ENCODE results near the gene FAM24B. TPM values are rescaled to one million over a fixed set of nuclear protein-coding genes. Genes with fewer than 3 reads are reported as not detected.

FAM24B gene
- total and polyA plus RNA-seq, 2 donors (not counting 3 experiments of a cell fraction or from before 2014, with no cell fraction given): 9.3 to 10.6 TPM

DNA sequence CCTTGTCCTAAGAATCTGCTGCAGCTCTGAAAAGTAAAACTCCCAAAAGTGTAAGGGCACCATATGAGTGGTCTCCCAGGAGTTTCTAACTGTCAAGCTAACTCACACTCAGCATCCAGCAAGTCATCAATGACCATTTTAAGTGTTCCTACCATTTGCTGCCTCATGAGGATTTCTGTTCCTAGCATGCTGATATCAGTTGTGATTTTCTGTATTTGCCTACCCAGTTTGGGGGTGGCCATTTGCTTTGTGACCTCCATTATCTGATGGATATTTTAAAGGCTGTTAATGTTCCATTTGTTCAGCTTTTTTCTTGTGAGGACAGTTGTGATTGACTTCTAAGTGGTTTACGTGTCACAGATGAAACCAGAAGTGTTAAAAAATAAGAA is 2.9 kb downstream of the FAM24B start:
- dilution Hi-C loops (cut with MboI; ENCODE audit: extremely low pct_ligation_motif_present, low sequenced_read_pairs): no loop called here

More for the DNA sequence above, 2.9 kb downstream of the FAM24B start:
- Histone ChIP-seq H3K27me3 (ENCODE audit: control insufficient read depth in 2 of 2, insufficient read depth in 2 of 2, low read length in 2 of 2) (no peaks in the 10 kb centered on the region), H3K27ac (ENCODE audit: insufficient read depth, low read depth, low read length) (no peak overlapping the region), H3K9ac (replicated peaks; ENCODE audit: extremely low read depth, insufficient read depth, low read length) (no peak overlapping the region), H3K9me3 (replicated peaks; ENCODE audit: control insufficient read depth, insufficient read depth, low read length) (no peaks in the 10 kb centered on the region), H3K4me2 (ENCODE audit: insufficient read depth, low read length) (no peak overlapping the region), H3K9me1 (replicated peaks; ENCODE audit: control insufficient read depth, extremely low read depth, insufficient read depth, low read length) (no peaks in the 10 kb centered on the region), H3K4me3 (replicated peaks in 1 of 3; ENCODE audit: insufficient read depth in 1 of 3, low read depth in 1 of 3, low read length in 3 of 3) (no peak overlapping the region), H3K4me1 (ENCODE audit: control insufficient read depth, extremely low read depth, insufficient read depth, low read length) (peaks cover 26% of the 10 kb centered on the region), H3K79me2 (ENCODE audit: control insufficient read depth, insufficient read depth, low read length) (peaks cover 69% of the 10 kb centered on the region), H4K20me1 (replicated peaks; ENCODE audit: control insufficient read depth, extremely low read depth, insufficient read depth, low read length) (no peaks in the 10 kb centered on the region), H3K36me3 (ENCODE audit: control insufficient read depth in 2 of 2, extremely low read depth in 1 of 2, insufficient read depth in 2 of 2, low read length in 2 of 2) (peaks cover 0 to 3% of the 10 kb centered on the region in 2 experiments), H2AFZ (ENCODE audit: low read depth, low read length) (no peak overlapping the region)
- CTCF ChIA-PET: no interaction called here
- FAIRE-seq (no peak), DNase-seq (ENCODE audit: low read depth, low spot score) (no peak)
- intact Hi-C loops (cut with micrococcal nuclease): no loop called here
- TF ChIP-seq MYC (IDR thresholded peaks at IDR 0.05; ENCODE audit: low read depth, low read length): no peak
- no peak for TF ChIP-seq CTCF (IDR thresholded peaks at IDR 0.05; ENCODE audit: extremely low read depth in 1 of 2, insufficient read depth in 1 of 2, low read depth in 1 of 2, low read length in 2 of 2)
- no peak for TF ChIP-seq POLR2A (IDR thresholded peaks at IDR 0.05; ENCODE audit: low read depth, low read length)
- no peak for TF ChIP-seq FOS (IDR thresholded peaks at IDR 0.05; ENCODE audit: borderline replicate concordance, insufficient read depth, low read length)
- no peak for TF ChIP-seq POLR2AphosphoS5 (IDR thresholded peaks at IDR 0.05; ENCODE audit: insufficient read depth, low read depth, low read length)
- no peak for TF ChIP-seq GATA2 (IDR thresholded peaks at IDR 0.05; ENCODE audit: insufficient read depth, insufficient read length, low read depth, low read length)
- no peak for TF ChIP-seq JUN (IDR thresholded peaks at IDR 0.05; ENCODE audit: borderline replicate concordance, insufficient read depth, insufficient read length, low read depth)
- TF ChIP-seq MAX (IDR thresholded peaks at IDR 0.05; ENCODE audit: insufficient read depth, insufficient read length): no peak
- no peak for TF ChIP-seq EZH2 (IDR thresholded peaks at IDR 0.05; ENCODE audit: borderline replicate concordance, low read depth, low read length, severe bottlenecking)
- BruUV-seq (replicated peaks): no TSS peak
- POLR2A ChIA-PET: no interaction called here
